Fibroblast of lung (primary cell): ENCODE results near the gene KLRF2. TPM values are rescaled to one million over a fixed set of nuclear protein-coding genes. Genes with fewer than 3 reads are reported as not detected.

ENCODE experiments used
- DNase-seq, 2 donors: peaks; one replicate each; pipeline versions ENCODE4 v3.0.0 to v3.0.0-alpha.2; 2010; ENCODE audit warnings: low read depth in 2 of 2
- H2AFZ ChIP-seq: 2 replicates; pipeline ENCODE4 v1.5.1; 2012; ENCODE audit warnings: low read length, control low read depth, inconsistent platforms
- H3K27ac ChIP-seq: 2 replicates; pipeline ENCODE4 v1.5.1; 2011; ENCODE audit warnings: low read length, control low read depth; ENCODE audit not compliant: insufficient read depth
- H3K27me3 ChIP-seq: 2 replicates; pipeline ENCODE4 v1.5.1; 2011; ENCODE audit warnings: mild to moderate bottlenecking, low read length; ENCODE audit not compliant: control insufficient read depth, insufficient read depth
- H3K36me3 ChIP-seq: 2 replicates; pipeline ENCODE4 v1.5.1; 2011; ENCODE audit warnings: low read length; ENCODE audit not compliant: control insufficient read depth, insufficient read depth
- H3K4me1 ChIP-seq: 2 replicates; pipeline ENCODE4 v1.5.1; 2011; ENCODE audit warnings: low read length; ENCODE audit not compliant: control insufficient read depth, insufficient read depth; ENCODE audit errors: extremely low read depth
- H3K4me2 ChIP-seq: 2 replicates; pipeline ENCODE4 v1.5.1; 2011; ENCODE audit warnings: low read length, control low read depth; ENCODE audit not compliant: insufficient read depth; ENCODE audit errors: extremely low read depth
- H3K4me3 ChIP-seq, 4 experiments: fragments of 200-600 bp in 1 of 4; sonication (generic) in 1 of 4; replicated peaks in 1 of 4; 2 replicates each; pipeline ENCODE4 v1.5.1; 2011 to 2016; ENCODE audit warnings: low read length in 4 of 4, low read depth in 3 of 4, mild to moderate bottlenecking in 3 of 4, control low read depth in 2 of 4, inconsistent platforms in 1 of 4, mixed read lengths in 1 of 4; ENCODE audit not compliant: insufficient read depth in 1 of 4; ENCODE audit errors: control extremely low read depth in 1 of 4
- H3K79me2 ChIP-seq: 2 replicates; pipeline ENCODE4 v1.5.1; 2012; ENCODE audit warnings: mild to moderate bottlenecking, low read length, inconsistent platforms; ENCODE audit not compliant: control insufficient read depth, insufficient read depth
- H3K9ac ChIP-seq: 2 replicates; pipeline ENCODE4 v1.5.1; 2011; ENCODE audit warnings: mild to moderate bottlenecking, low read length, control low read depth; ENCODE audit not compliant: insufficient read depth
- H3K9me3 ChIP-seq: 2 replicates; pipeline ENCODE4 v1.5.1; 2012; ENCODE audit warnings: low read depth, low read length; ENCODE audit not compliant: control insufficient read depth, insufficient read depth
- H4K20me1 ChIP-seq: 2 replicates; pipeline ENCODE4 v1.5.1; 2011; ENCODE audit warnings: low read length; ENCODE audit not compliant: control insufficient read depth, insufficient read depth; ENCODE audit errors: extremely low read depth
- CTCF ChIP-seq, 2 donors: IDR thresholded peaks in 1 of 2; conservative IDR thresholded peaks in 1 of 2; 1 replicate in 1 of 2; 2 replicates in 1 of 2; pipeline ENCODE4 v1.5.1; 2011 to 2012; ENCODE audit warnings: low read length in 2 of 2, control low read depth in 1 of 2, inconsistent platforms in 1 of 2, low read depth in 1 of 2, mild to moderate bottlenecking in 1 of 2
- EZH2 ChIP-seq: IDR thresholded peaks from 2 replicates; pipeline ENCODE4 v1.5.1; 2012; ENCODE audit warnings: low read length, control low read depth, mild to moderate bottlenecking; ENCODE audit errors: missing control alignments
- polyA plus RNA-seq, 2 donors: library from polyadenylated mRNA; depleted of rRNA in 1 of 2; stranded (reverse) in 1 of 2; unstranded in 1 of 2; fragments of >200 nt; gene quantifications; 2 replicates each; pipeline ENCODE4 v1.2.1, GENCODE V29; 2011 to 2012; ENCODE audit warnings: missing spikeins in 1 of 2
- total RNA-seq: library from RNA; depleted of rRNA; stranded (reverse); fragments of >200 nt; gene quantifications from 2 replicates; pipeline ENCODE4 v1.2.1, GENCODE V29; 2014

The KLRF2 gene
- total and polyA plus RNA-seq, 2 donors (not counting 1 experiment from before 2014, with no cell fraction given), result not detected

- no peak for DNase-seq
- Histone ChIP-seq H3K27me3 (peaks cover 4% of the 10 kb centered on the region), H3K4me2 (no peak overlapping the region), H3K9ac (no peak overlapping the region), H3K4me3 (no peak overlapping the region), H3K36me3 (no peaks in the 10 kb centered on the region), H2AFZ (no peak overlapping the region), H4K20me1 (no peaks in the 10 kb centered on the region), H3K27ac (no peak overlapping the region), H3K9me3 (no peaks in the 10 kb centered on the region), H3K79me2 (no peaks in the 10 kb centered on the region), H3K4me1 (no peaks in the 10 kb centered on the region)
- TF ChIP-seq CTCF (conservative IDR thresholded peaks at IDR 0.05 in 1 of 2, IDR thresholded peaks at IDR 0.05 in 1 of 2; ENCODE audit: low read depth in 1 of 2, low read length in 2 of 2) (no peak), EZH2 (no peak)
Measured at GRCh38 chr12:9941838-9942237, 60.5 kb downstream of the KLRF2 start.

GRCh38 chr12:9943240-9943639 lies 62.0 kb downstream of the KLRF2 start:
- no peaks in the 10 kb centered on the region for H3K9me3 ChIP-seq
- DNase-seq, result no peak
- H3K79me2 ChIP-seq, result no peaks in the 10 kb centered on the region
- H3K4me3 ChIP-seq, result no peak overlapping the region
- H2AFZ ChIP-seq, result no peak overlapping the region
- no peaks in the 10 kb centered on the region for H3K36me3 ChIP-seq
- peaks cover 4% of the 10 kb centered on the region for H3K27me3 ChIP-seq
- TF ChIP-seq CTCF (conservative IDR thresholded peaks at IDR 0.05 in 1 of 2, IDR thresholded peaks at IDR 0.05 in 1 of 2; ENCODE audit: low read depth in 1 of 2, low read length in 2 of 2) (no peak), EZH2 (no peak)
- no peak overlapping the region for H3K4me2 ChIP-seq
- H3K27ac ChIP-seq, result no peak overlapping the region
- no peaks in the 10 kb centered on the region for H3K4me1 ChIP-seq
- H4K20me1 ChIP-seq, result no peaks in the 10 kb centered on the region
- H3K9ac ChIP-seq, result no peak overlapping the region

GRCh38 chr12:9944391-9944790 lies 63.1 kb downstream of the KLRF2 start:
- no peak for DNase-seq
- Histone ChIP-seq H3K4me2 (no peak overlapping the region), H3K79me2 (no peaks in the 10 kb centered on the region), H3K27me3 (peaks cover 4% of the 10 kb centered on the region), H3K4me3 (no peak overlapping the region), H2AFZ (no peak overlapping the region), H3K9ac (no peak overlapping the region), H3K4me1 (no peaks in the 10 kb centered on the region), H3K27ac (no peak overlapping the region), H3K36me3 (no peaks in the 10 kb centered on the region), H4K20me1 (no peaks in the 10 kb centered on the region), H3K9me3 (no peaks in the 10 kb centered on the region)
- TF ChIP-seq CTCF (conservative IDR thresholded peaks at IDR 0.05 in 1 of 2, IDR thresholded peaks at IDR 0.05 in 1 of 2; ENCODE audit: low read depth in 1 of 2, low read length in 2 of 2) (no peak), EZH2 (no peak)

Other genes starting within 250 kb of the KLRF2 start
- gene CLEC2D, start 211.8 kb upstream of the KLRF2 start, total RNA-seq, result 3.6 and 5.1 TPM in 2 replicates
- 0.67 and 2.5 TPM in 2 replicates for gene CLEC2D, start 211.8 kb upstream of the KLRF2 start, polyA plus RNA-seq
- not detected in 2 replicates for gene CLECL1, start 148.4 kb upstream of the KLRF2 start, total RNA-seq
- gene CLECL1, start 148.4 kb upstream of the KLRF2 start, polyA plus RNA-seq, result not detected in 2 replicates
- not detected in 2 replicates for gene CD69, start 120.6 kb upstream of the KLRF2 start, total RNA-seq
- gene CD69, start 120.6 kb upstream of the KLRF2 start, polyA plus RNA-seq, result not detected in 2 replicates
- gene KLRF1, start 54.0 kb upstream of the KLRF2 start, total RNA-seq, result not detected in 2 replicates
- 0.11 TPM in 1 of 2 replicates, not detected in the other for gene KLRF1, start 54.0 kb upstream of the KLRF2 start, polyA plus RNA-seq
- gene CLEC2B, start 12.1 kb upstream of the KLRF2 start, total RNA-seq, result 15.7 and 26.2 TPM in 2 replicates
- gene CLEC2B, start 12.1 kb upstream of the KLRF2 start, polyA plus RNA-seq, result 9.3 and 9.7 TPM in 2 replicates
- gene CLEC2A, start 50.9 kb downstream of the KLRF2 start, total RNA-seq, result not detected in 2 replicates
- not detected in 2 replicates for gene CLEC2A, start 50.9 kb downstream of the KLRF2 start, polyA plus RNA-seq
- gene CLEC12A, start 89.9 kb downstream of the KLRF2 start, total RNA-seq, result not detected in 2 replicates
- not detected in 2 replicates for gene CLEC12A, start 89.9 kb downstream of the KLRF2 start, polyA plus RNA-seq
- gene CLEC1B, start 117.6 kb downstream of the KLRF2 start, total RNA-seq, result not detected in 2 replicates
- gene CLEC1B, start 117.6 kb downstream of the KLRF2 start, polyA plus RNA-seq, result not detected in 2 replicates
- gene CLEC12B, start 129.1 kb downstream of the KLRF2 start, total RNA-seq, result not detected in 2 replicates
- 0.02 TPM in 1 of 2 replicates, not detected in the other for gene CLEC12B, start 129.1 kb downstream of the KLRF2 start, polyA plus RNA-seq
- not detected in 2 replicates for gene CLEC9A, start 149.2 kb downstream of the KLRF2 start, total RNA-seq
- not detected in 2 replicates for gene CLEC9A, start 149.2 kb downstream of the KLRF2 start, polyA plus RNA-seq
- not detected in 2 replicates for gene CLEC1A, start 217.5 kb downstream of the KLRF2 start, total RNA-seq
- gene CLEC1A, start 217.5 kb downstream of the KLRF2 start, polyA plus RNA-seq, result 0.08 TPM in 1 of 2 replicates, not detected in the other
- not detected in 2 replicates for gene CLEC7A, start 248.7 kb downstream of the KLRF2 start, total RNA-seq
- 0.03 TPM in 1 of 2 replicates, not detected in the other for gene CLEC7A, start 248.7 kb downstream of the KLRF2 start, polyA plus RNA-seq